SH-SY5Y (cell line): ENCODE measurements around the gene FAN1.

ENCODE experiments used
- GATA2 ChIP-seq: IDR thresholded peaks from 2 replicates; pipeline ENCODE4 v1.6.1; 2011; ENCODE audit warnings: mild to moderate bottlenecking, low read depth, low read length
- GATA3 ChIP-seq: IDR thresholded peaks from 2 replicates; pipeline ENCODE4 v1.6.1; 2011; ENCODE audit warnings: low read depth, mild to moderate bottlenecking, low read length, moderate library complexity

DNA sequence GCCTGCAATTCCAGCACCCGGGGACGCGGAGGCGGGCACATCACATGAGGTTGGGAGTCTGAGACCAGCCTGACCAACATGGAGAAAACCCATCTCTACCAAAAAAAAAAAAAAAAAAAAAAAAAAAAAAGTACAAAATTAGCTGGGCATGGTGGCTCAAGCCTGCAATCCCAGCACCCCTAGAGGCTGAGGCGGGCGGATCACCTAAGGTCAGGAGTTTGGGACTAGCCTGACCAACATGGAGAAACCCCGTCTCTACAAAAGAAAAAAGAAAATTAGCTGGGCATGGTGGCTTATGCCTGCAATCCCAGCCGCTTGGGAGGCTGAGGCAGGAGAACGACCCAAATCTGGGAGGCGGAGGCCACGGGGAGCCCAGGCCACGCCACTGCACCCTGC lies 7.5 kb upstream of the FAN1 start:
- TF ChIP-seq GATA2 = no peak
- no peak for TF ChIP-seq GATA3
